GM21367 (cell line): ENCODE measurements around the gene CYP27A1.

Experiments used
- ATAC-seq: cut with Tn5 transposase; IDR thresholded peaks from one replicate; pipeline ENCODE4 v1.9.1; 2021; ENCODE audit not compliant: unreplicated experiment

The CYP27A1 gene

GRCh38 chr2:218856167-218856895 lies 74.4 kb downstream of the CYP27A1 start:
- ATAC-seq, result no peak

- ATAC-seq, result no peak
Observed at GRCh38 chr2:218856896-218857243, 74.9 kb downstream of the CYP27A1 start.

GRCh38 chr2:218857371-218858137 lies 75.6 kb downstream of the CYP27A1 start:
- no peak for ATAC-seq

- ATAC-seq, result no peak
Observed at GRCh38 chr2:218858138-218858445, 76.1 kb downstream of the CYP27A1 start.

- ATAC-seq, result no peak
Observed at GRCh38 chr2:218858671-218859555, 77.0 kb downstream of the CYP27A1 start.

GRCh38 chr2:218859556-218859987 lies 77.6 kb downstream of the CYP27A1 start, which contains the start of gene WNT6:
TSS of gene WNT6 (plus strand) at chr2:218859805. CDS start at chr2:218860038, 233 bp downstream.
- no peak for ATAC-seq

- ATAC-seq, result no peak
Observed at GRCh38 chr2:218859988-218860831, 78.3 kb downstream of the CYP27A1 start.

- ATAC-seq, result no peak
Observed at GRCh38 chr2:218860950-218861381, 79.0 kb downstream of the CYP27A1 start.

- ATAC-seq, result no peak
Observed at GRCh38 chr2:218861645-218862318, 79.8 kb downstream of the CYP27A1 start.

GRCh38 chr2:218863021-218863520 lies 81.1 kb downstream of the CYP27A1 start:
- no peak for ATAC-seq
